Bronchial epithelial cell (primary cell): ENCODE data around the gene SERPINA9. TPM values are rescaled to one million over a fixed set of nuclear protein-coding genes. Genes with fewer than 3 reads are reported as not detected.

Experiments used
- DNase-seq: peaks from one replicate; pipeline ENCODE4 v3.0.0-alpha.2; 2010; ENCODE audit warnings: low read depth
- FAIRE-seq: peaks from 2 replicates; lab custom pipeline; 2011; peaks lifted over from hg19 to GRCh38; lab: Jason Lieb, UNC
- H3K27me3 ChIP-seq: 2 replicates; pipeline ENCODE4 v1.5.1; 2011; ENCODE audit warnings: low read length; ENCODE audit not compliant: control insufficient read depth, insufficient read depth
- H3K36me3 ChIP-seq: 2 replicates; pipeline ENCODE4 v1.5.1; 2011; ENCODE audit warnings: low read length; ENCODE audit not compliant: control insufficient read depth, insufficient read depth
- H3K4me3 ChIP-seq: 2 replicates; pipeline ENCODE4 v1.5.1; 2011; ENCODE audit warnings: mild to moderate bottlenecking, low read depth, low read length, control low read depth
- CTCF ChIP-seq: IDR thresholded peaks from 2 replicates; pipeline ENCODE4 v1.5.1; 2011; ENCODE audit warnings: mild to moderate bottlenecking, moderate library complexity, low read length, control low read depth, inconsistent platforms; ENCODE audit not compliant: insufficient read depth, severe bottlenecking
- total RNA-seq: library from RNA; depleted of rRNA; stranded (reverse); fragments of >200 nt; gene quantifications from 2 replicates; pipeline ENCODE4 v1.2.1, GENCODE V29; 2014

SERPINA9 gene
- total RNA-seq, 1 donor from 2014 or later: not detected

- DNase-seq (no peak), FAIRE-seq (no peak)
- no peak for TF ChIP-seq CTCF
- Histone ChIP-seq H3K27me3 (no peaks in the 10 kb centered on the region), H3K4me3 (no peak overlapping the region), H3K36me3 (no peaks in the 10 kb centered on the region)
Observed at GRCh38 chr14:94471045-94471444, 5.0 kb downstream of the SERPINA9 start.

- no peak for DNase-seq
- TF ChIP-seq CTCF: no peak
- no peak for FAIRE-seq
Observed at GRCh38 chr14:94470311-94470710, 5.7 kb downstream of the SERPINA9 start.

GRCh38 chr14:94469261-94469660 is 6.7 kb downstream of the SERPINA9 start:
- no peak for DNase-seq
- Histone ChIP-seq H3K4me3 (no peak overlapping the region), H3K27me3 (no peaks in the 10 kb centered on the region), H3K36me3 (no peaks in the 10 kb centered on the region)
- FAIRE-seq: no peak
- TF ChIP-seq CTCF: no peak

More at GRCh38 chr14:94470311-94470710, 5.7 kb downstream of the SERPINA9 start:
- Histone ChIP-seq H3K4me3 (no peak overlapping the region), H3K27me3 (no peaks in the 10 kb centered on the region), H3K36me3 (no peaks in the 10 kb centered on the region)

GRCh38 chr14:94467728-94468520 is 8.1 kb downstream of the SERPINA9 start:
- no peak for FAIRE-seq
- no peaks in the 10 kb centered on the region for H3K36me3 ChIP-seq
- H3K27me3 ChIP-seq: no peaks in the 10 kb centered on the region
- no peak for DNase-seq
- no peak for TF ChIP-seq CTCF
- no peak overlapping the region for H3K4me3 ChIP-seq

GRCh38 chr14:94466706-94467370 is 9.2 kb downstream of the SERPINA9 start:
- no peak for TF ChIP-seq CTCF
- no peaks in the 10 kb centered on the region for H3K27me3 ChIP-seq
- H3K36me3 ChIP-seq: no peaks in the 10 kb centered on the region
- FAIRE-seq: no peak
- no peak overlapping the region for H3K4me3 ChIP-seq
- DNase-seq: peak; percentile 59
